ENCODE measurements around the gene ZBTB37. TPM values are rescaled to one million over a fixed set of nuclear protein-coding genes. Genes with fewer than 3 reads are reported as not detected.

ZBTB37 gene
- total and polyA plus RNA-seq, 9 of the 15 experiments (the other 6 are each of a cell fraction or from before 2014, with no cell fraction given): 1.3 to 13.9 (median 5.4) TPM

GRCh38 chr1:173864179-173864867, 3.9 kb upstream of the ZBTB37 start (continued):
- TF ChIP-seq, protein P1, sequence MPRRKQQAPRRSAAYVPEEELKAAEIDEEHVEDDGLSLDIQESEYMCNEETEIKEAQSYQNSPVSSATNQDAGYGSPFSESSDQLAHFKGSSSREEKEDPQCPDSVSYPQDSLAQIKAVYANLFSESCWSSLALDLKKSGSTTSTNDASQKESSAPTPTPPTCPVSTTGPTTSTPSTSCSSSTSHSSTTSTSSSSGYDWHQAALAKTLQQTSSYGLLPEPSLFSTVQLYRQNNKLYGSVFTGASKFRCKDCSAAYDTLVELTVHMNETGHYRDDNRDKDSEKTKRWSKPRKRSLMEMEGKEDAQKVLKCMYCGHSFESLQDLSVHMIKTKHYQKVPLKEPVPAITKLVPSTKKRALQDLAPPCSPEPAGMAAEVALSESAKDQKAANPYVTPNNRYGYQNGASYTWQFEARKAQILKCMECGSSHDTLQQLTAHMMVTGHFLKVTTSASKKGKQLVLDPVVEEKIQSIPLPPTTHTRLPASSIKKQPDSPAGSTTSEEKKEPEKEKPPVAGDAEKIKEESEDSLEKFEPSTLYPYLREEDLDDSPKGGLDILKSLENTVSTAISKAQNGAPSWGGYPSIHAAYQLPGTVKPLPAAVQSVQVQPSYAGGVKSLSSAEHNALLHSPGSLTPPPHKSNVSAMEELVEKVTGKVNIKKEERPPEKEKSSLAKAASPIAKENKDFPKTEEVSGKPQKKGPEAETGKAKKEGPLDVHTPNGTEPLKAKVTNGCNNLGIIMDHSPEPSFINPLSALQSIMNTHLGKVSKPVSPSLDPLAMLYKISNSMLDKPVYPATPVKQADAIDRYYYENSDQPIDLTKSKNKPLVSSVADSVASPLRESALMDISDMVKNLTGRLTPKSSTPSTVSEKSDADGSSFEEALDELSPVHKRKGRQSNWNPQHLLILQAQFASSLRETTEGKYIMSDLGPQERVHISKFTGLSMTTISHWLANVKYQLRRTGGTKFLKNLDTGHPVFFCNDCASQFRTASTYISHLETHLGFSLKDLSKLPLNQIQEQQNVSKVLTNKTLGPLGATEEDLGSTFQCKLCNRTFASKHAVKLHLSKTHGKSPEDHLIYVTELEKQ (CRISPR knock-in tag; IDR thresholded peaks at IDR 0.05): no peak
- TF ChIP-seq LEF1 (IDR thresholded peaks at IDR 0.05): 0 out of 2 replicates have a peak, but pooled peaks have one; percentile 12
- no peak for TF ChIP-seq NUFIP1 (IDR thresholded peaks at IDR 0.05; ENCODE audit: partially characterized antibody)
- TF ChIP-seq, protein P2, sequence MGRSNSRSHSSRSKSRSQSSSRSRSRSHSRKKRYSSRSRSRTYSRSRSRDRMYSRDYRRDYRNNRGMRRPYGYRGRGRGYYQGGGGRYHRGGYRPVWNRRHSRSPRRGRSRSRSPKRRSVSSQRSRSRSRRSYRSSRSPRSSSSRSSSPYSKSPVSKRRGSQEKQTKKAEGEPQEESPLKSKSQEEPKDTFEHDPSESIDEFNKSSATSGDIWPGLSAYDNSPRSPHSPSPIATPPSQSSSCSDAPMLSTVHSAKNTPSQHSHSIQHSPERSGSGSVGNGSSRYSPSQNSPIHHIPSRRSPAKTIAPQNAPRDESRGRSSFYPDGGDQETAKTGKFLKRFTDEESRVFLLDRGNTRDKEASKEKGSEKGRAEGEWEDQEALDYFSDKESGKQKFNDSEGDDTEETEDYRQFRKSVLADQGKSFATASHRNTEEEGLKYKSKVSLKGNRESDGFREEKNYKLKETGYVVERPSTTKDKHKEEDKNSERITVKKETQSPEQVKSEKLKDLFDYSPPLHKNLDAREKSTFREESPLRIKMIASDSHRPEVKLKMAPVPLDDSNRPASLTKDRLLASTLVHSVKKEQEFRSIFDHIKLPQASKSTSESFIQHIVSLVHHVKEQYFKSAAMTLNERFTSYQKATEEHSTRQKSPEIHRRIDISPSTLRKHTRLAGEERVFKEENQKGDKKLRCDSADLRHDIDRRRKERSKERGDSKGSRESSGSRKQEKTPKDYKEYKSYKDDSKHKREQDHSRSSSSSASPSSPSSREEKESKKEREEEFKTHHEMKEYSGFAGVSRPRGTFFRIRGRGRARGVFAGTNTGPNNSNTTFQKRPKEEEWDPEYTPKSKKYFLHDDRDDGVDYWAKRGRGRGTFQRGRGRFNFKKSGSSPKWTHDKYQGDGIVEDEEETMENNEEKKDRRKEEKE (IDR thresholded peaks at IDR 0.05; ENCODE audit: borderline replicate concordance in 1 of 2, control insufficient read depth in 1 of 2, low read depth in 2 of 2, low read length in 1 of 2): no peak
- TF ChIP-seq ZNF445 (CRISPR knock-in tag; IDR thresholded peaks at IDR 0.05; ENCODE audit: low read depth): no peak
- no peak for TF ChIP-seq FOXM1 (IDR thresholded peaks at IDR 0.05; ENCODE audit: low read depth)
- no peak for TF ChIP-seq FOXM1 (CRISPR knock-in tag; IDR thresholded peaks at IDR 0.05; ENCODE audit: low read depth)
- TF ChIP-seq POLR2AphosphoS5 (IDR thresholded peaks at IDR 0.05; ENCODE audit: control insufficient read depth, insufficient read depth, low read depth, low read length): peak; percentile 30; the same call in 1 of the 2 replicates
- no peak for TF ChIP-seq AFF1 (IDR thresholded peaks at IDR 0.05; ENCODE audit: low read depth in 1 of 2, partially characterized antibody in 2 of 2)
- TF ChIP-seq CC2D1A (IDR thresholded peaks at IDR 0.05): no peak
- no peak for TF ChIP-seq ZNF239 (CRISPR knock-in tag; IDR thresholded peaks at IDR 0.05)
- TF ChIP-seq POLR2A (conservative IDR thresholded peaks at IDR 0.05): peak; percentile 60
- TF ChIP-seq MTA1 (IDR thresholded peaks at IDR 0.05; ENCODE audit: borderline replicate concordance): no peak
- 0 out of 2 replicates have a peak, but pooled peaks have one; percentile 39 for TF ChIP-seq NFXL1 (CRISPR knock-in tag; IDR thresholded peaks at IDR 0.05)
- TF ChIP-seq TBL1XR1 (IDR thresholded peaks at IDR 0.05; ENCODE audit: low read length in 2 of 2): 0 out of 4 replicates have a peak, but pooled peaks of 1 of the 2 experiments have one; percentile 17
- peak; percentile 47; the same call in 1 of the 2 replicates for TF ChIP-seq HNRNPL (IDR thresholded peaks at IDR 0.05; ENCODE audit: low read depth, low read length)
- no peak for TF ChIP-seq SMAD3 (CRISPR knock-in tag; conservative IDR thresholded peaks at IDR 0.05)
- no peak for TF ChIP-seq ZNF561 (CRISPR knock-in tag; conservative IDR thresholded peaks at IDR 0.05)

All from K562 (cell line).